K562 (cell line): Measurements from ENCODE around the gene RBAK. TPM values are rescaled to one million over a fixed set of nuclear protein-coding genes. Genes with fewer than 3 reads are reported as not detected.

ENCODE experiments used
- ATAC-seq: fragments of 200-7000 bp; cut with Tn5 transposase; 3 replicates; pipeline ENCODE4 v1.9.1; 2020; ENCODE audit warnings: moderate library complexity
- BruUV-seq: library from RNA; stranded (reverse); fragments of 400-500 nt; replicated peaks from 2 replicates; lab custom pipeline; 2021; lab: Mats Ljungman, UMichigan
- CTCF ChIA-PET: fragments of 300-600 bp; formaldehyde crosslinking; extraction: SDS; loops from one replicate; lab custom pipeline; 2021; ENCODE audit warnings: low intra/inter-chr PET ratio; lab: Yijun Ruan, JAX
- POLR2A ChIA-PET: fragments of 300-600, 350-650 bp; sonication (Branson Sonifier 250); formaldehyde crosslinking; extraction: SDS; loops from one replicate; lab custom pipeline; 2021; ENCODE audit warnings: antibody characterized with exemption, inconsistent platforms; lab: Yijun Ruan, JAX
- DNase-seq, 4 experiments: peaks; one replicate each; pipeline versions ENCODE4 v3.0.0 to v3.0.0-alpha.2; 2011 to 2018; ENCODE audit warnings: low spot score in 3 of 4, mixed read lengths in 3 of 4; ENCODE audit errors: extremely low read depth in 1 of 4
- FAIRE-seq: peaks from 2 replicates; lab custom pipeline; 2011; peaks lifted over from hg19 to GRCh38; lab: Jason Lieb, UNC
- H2AFZ ChIP-seq: 2 replicates; pipeline ENCODE4 v1.6.0; 2011; ENCODE audit warnings: low read depth, low read length, control low read depth, inconsistent platforms
- H3K27ac ChIP-seq: fragments of 200-600 bp; 3 replicates; pipeline ENCODE4 v1.8.0; 2011; ENCODE audit warnings: low read depth, mild to moderate bottlenecking, control low read depth, inconsistent platforms, low read length, moderate library complexity, mixed read lengths; ENCODE audit errors: extremely low read depth
- H3K27me3 ChIP-seq, 2 experiments: fragments of 300-600 bp in 1 of 2; 2 replicates in 1 of 2; 3 replicates in 1 of 2; pipeline versions ENCODE4 v1.6.0 to v1.8.0; 2011; ENCODE audit warnings: inconsistent platforms in 2 of 2, low read length in 2 of 2, mild to moderate bottlenecking in 1 of 2, mixed read lengths in 1 of 2, moderate library complexity in 1 of 2; ENCODE audit not compliant: control insufficient read depth in 2 of 2, insufficient read depth in 2 of 2
- H3K36me3 ChIP-seq: fragments of 300-600 bp; 3 replicates; pipeline ENCODE4 v1.8.0; 2011; ENCODE audit warnings: mild to moderate bottlenecking, low read length, inconsistent platforms; ENCODE audit not compliant: control insufficient read depth, insufficient read depth
- H3K4me1 ChIP-seq, 2 experiments: fragments of 200-600 bp in 1 of 2; replicated peaks in 1 of 2; 2 replicates in 1 of 2; 3 replicates in 1 of 2; pipeline versions ENCODE4 v1.5.1 to v1.8.0; 2011; ENCODE audit warnings: inconsistent platforms in 2 of 2, low read length in 2 of 2, mild to moderate bottlenecking in 1 of 2, mixed read lengths in 1 of 2, moderate library complexity in 1 of 2; ENCODE audit not compliant: control insufficient read depth in 2 of 2, insufficient read depth in 2 of 2
- H3K4me2 ChIP-seq: 2 replicates; pipeline ENCODE4 v1.6.1; 2011; ENCODE audit warnings: low read length, control low read depth, inconsistent platforms, mixed read lengths; ENCODE audit not compliant: insufficient read depth
- H3K4me3 ChIP-seq: fragments of 200-600 bp; sonication (generic), shearing (Covaris generic); 2 replicates; pipeline ENCODE4 v1.5.1; 2016; ENCODE audit warnings: control low read depth, inconsistent platforms
- H3K79me2 ChIP-seq: fragments of 200-600 bp; 3 replicates; pipeline ENCODE4 v1.8.0; 2011; ENCODE audit warnings: low read length, inconsistent platforms; ENCODE audit not compliant: control insufficient read depth, insufficient read depth
- H3K9ac ChIP-seq, 2 experiments: 2 replicates each; pipeline versions ENCODE4 v1.6.0 to v1.6.1; 2011; ENCODE audit warnings: low read depth in 2 of 2, low read length in 2 of 2, control low read depth in 1 of 2, inconsistent platforms in 1 of 2, mild to moderate bottlenecking in 1 of 2, mixed read lengths in 1 of 2; ENCODE audit not compliant: insufficient read depth in 1 of 2
- H3K9me1 ChIP-seq: one replicate; pipeline ENCODE4 v1.6.0; 2011; ENCODE audit warnings: inconsistent platforms, mild to moderate bottlenecking, low read length, moderate library complexity; ENCODE audit not compliant: control insufficient read depth, insufficient read depth
- H3K9me3 ChIP-seq: replicated peaks from 2 replicates; pipeline ENCODE4 v1.5.1; 2011; ENCODE audit warnings: low read depth, low read length, inconsistent platforms; ENCODE audit not compliant: control insufficient read depth, insufficient read depth
- H4K20me1 ChIP-seq: replicated peaks from 2 replicates; pipeline ENCODE4 v1.6.1; 2011; ENCODE audit warnings: low read length, inconsistent platforms, mixed read lengths; ENCODE audit not compliant: control insufficient read depth, insufficient read depth
- HMG20B ChIP-seq: fragments of 250-450 bp; sonication (Bioruptor Pico); IDR thresholded peaks from 2 replicates; pipeline ENCODE4 v1.5.0; 2021; ENCODE audit warnings: mild to moderate bottlenecking
- JUND ChIP-seq, 2 experiments: IDR thresholded peaks; 2 replicates in 1 of 2; 3 replicates in 1 of 2; pipeline ENCODE4 v1.6.1; 2011; ENCODE audit warnings: borderline replicate concordance in 2 of 2, low read depth in 2 of 2, low read length in 2 of 2, improper control_type of control experiment in 1 of 2, missing biosample characterization in 1 of 2, missing genetic modification characterization in 1 of 2, missing genetic modification reagents in 1 of 2
- MTF1 ChIP-seq: fragments of 250-450 bp; sonication (Bioruptor Pico); IDR thresholded peaks from 2 replicates; pipeline ENCODE4 v1.9.0; 2021; ENCODE audit warnings: moderate library complexity, mild to moderate bottlenecking, inconsistent platforms, borderline replicate concordance
- NFYB ChIP-seq: IDR thresholded peaks from 2 replicates; pipeline ENCODE4 v1.6.1; 2011; ENCODE audit warnings: mild to moderate bottlenecking, moderate library complexity; ENCODE audit not compliant: insufficient read length; ENCODE audit errors: extremely low read depth
- NONO ChIP-seq, 2 experiments: fragments of 200-400 bp in 1 of 2; fragments of 450-650 bp in 1 of 2; formaldehyde crosslinking in 1 of 2; IDR thresholded peaks; 2 replicates each; pipeline ENCODE4 v1.6.1; 2017; ENCODE audit warnings: low read depth in 2 of 2, mild to moderate bottlenecking in 2 of 2, moderate library complexity in 2 of 2, low read length in 1 of 2
- NR2F6 ChIP-seq: fragments of 450-650 bp; formaldehyde crosslinking; IDR thresholded peaks from 2 replicates; pipeline ENCODE4 v1.4.0; 2020; ENCODE audit warnings: mild to moderate bottlenecking
- PPARD ChIP-seq: fragments of 250-450 bp; sonication (Bioruptor Pico); IDR thresholded peaks from 2 replicates; pipeline ENCODE4 v1.8.0; 2022; ENCODE audit warnings: inconsistent platforms, mild to moderate bottlenecking, moderate library complexity
- TARDBP ChIP-seq: fragments of 450-650 bp; IDR thresholded peaks from 2 replicates; pipeline ENCODE4 v1.6.1; 2016
- TBP ChIP-seq: optimal IDR thresholded peaks from 2 replicates; pipeline ENCODE3; 2011; ENCODE audit warnings: low read depth, low read length, improper control_type of control experiment
- TCF7 ChIP-seq: sonication (generic); IDR thresholded peaks from 2 replicates; pipeline ENCODE4 v1.6.1; 2016; ENCODE audit warnings: antibody characterized with exemption, borderline replicate concordance
- ZNF41 ChIP-seq: fragments of 250-450 bp; sonication (Bioruptor Pico); conservative IDR thresholded peaks from 2 replicates; pipeline ENCODE4 v1.4.0; 2020; ENCODE audit warnings: mild to moderate bottlenecking
- ZNF584 ChIP-seq: fragments of 200-800 bp; sonication (Bioruptor generic); IDR thresholded peaks from 2 replicates; pipeline ENCODE4 v1.6.1; 2016; ENCODE audit warnings: low read depth, mild to moderate bottlenecking, missing genetic modification characterization, missing compliant biosample characterization
- WGBS: fragments of 100-300 bp; shearing (Covaris generic); methylation state at CpG from one replicate; pipeline ENCODE4 v1.1.6; 2016; ENCODE audit warnings: low coverage, mixed read lengths; ENCODE audit not compliant: insufficient coverage; ENCODE audit errors: missing lambda C conversion rate; 5-methylcytosine and 5-hydroxymethylcytosine counted together
- in situ Hi-C: fragments of 300-500 bp; cut with MboI; formaldehyde crosslinking; loops from 4 replicates; pipeline ENCODE4 v1.15.0; 2018; ENCODE audit warnings: inconsistent platforms, mixed read lengths
- intact Hi-C: fragments of 100-400 bp; cut with micrococcal nuclease; formaldehyde crosslinking; loops from 2 replicates; pipeline ENCODE4 v1.14.2; 2022
- polyA plus RNA-seq, 8 experiments: library from polyadenylated mRNA; depleted of rRNA in 4 of 8; stranded (reverse) in 5 of 8; unstranded in 3 of 8; fragments of >200 nt; fragmentation: Nextera tagmentation in 2 of 8; fragmentation: Illumina TruSeq in 1 of 8; extraction: Ambion mirVana in 2 of 8; extraction: Trizol in 1 of 8; gene quantifications; 2 replicates each; pipeline versions ENCODE4 v1.2.1 to v1.2.3, GENCODE V29; 2011 to 2014; ENCODE audit warnings: inconsistent platforms in 1 of 8, missing spikeins in 1 of 8
- total RNA-seq, 7 experiments: library from RNA; depleted of rRNA in 6 of 7; stranded (reverse); fragments of >200 nt in 6 of 7; fragmentation: Illumina TruSeq in 2 of 7; extraction: Trizol in 2 of 7; gene quantifications; 2 replicates each; pipeline versions ENCODE4 v1.2.1 to v1.2.3, GENCODE V29; 2011 to 2021; ENCODE audit warnings: low replicate concordance in 1 of 7
- TF ChIP-seq, protein P1 (sequence below): fragments of 450-650 bp; IDR thresholded peaks from 2 replicates; pipeline ENCODE4 v1.6.1; 2014; ENCODE audit warnings: low read depth, mild to moderate bottlenecking, moderate library complexity, borderline replicate concordance
- TF ChIP-seq, protein P2 (sequence below): fragments of 450-650 bp; formaldehyde crosslinking; IDR thresholded peaks from 2 replicates; pipeline ENCODE4 v1.4.0; 2022; ENCODE audit warnings: mild to moderate bottlenecking, moderate library complexity
- TF ChIP-seq, protein P3 (sequence below): fragments of 450-650 bp; IDR thresholded peaks from 2 replicates; pipeline ENCODE4 v1.6.1; 2017; ENCODE audit warnings: antibody characterized with exemption

The RBAK gene
- total and polyA plus RNA-seq, 9 of the 15 experiments (the other 6 are each of a cell fraction or from before 2014, with no cell fraction given), result 2.7 to 13.2 (median 10.1) TPM

DNA sequence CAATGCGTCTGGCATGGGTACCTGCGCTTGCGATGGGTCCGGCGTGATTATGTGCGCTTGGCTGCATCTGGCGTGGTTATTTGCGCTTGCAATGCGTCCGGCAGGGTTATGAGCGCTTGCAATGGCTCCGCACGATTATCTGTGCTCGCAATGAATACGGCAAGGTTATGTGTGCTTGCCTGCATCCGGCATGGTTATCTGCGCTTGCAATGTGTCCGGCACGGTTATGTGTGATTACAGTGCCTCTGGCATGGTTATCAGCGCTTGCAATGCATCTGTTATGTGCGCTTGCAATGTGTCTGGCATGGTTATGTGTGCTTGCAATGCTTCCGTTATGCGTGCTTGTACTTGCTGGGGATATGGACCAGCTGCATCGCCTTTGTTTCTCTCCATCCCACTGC lies 37.7 kb downstream of the RBAK start:
- peak overlapping the region; percentile 43; the same call in 1 of the 2 replicates for H3K4me2 ChIP-seq
- H3K9ac ChIP-seq, result peak overlapping the region in 1 of 2 experiments; percentile 43; a peak in 1 of 4 replicates
- H3K4me1 ChIP-seq, result peaks cover 14 to 18% of the 10 kb centered on the region in 2 experiments; a peak in 3 of 5 replicates
- peaks cover 3% of the 10 kb centered on the region; the same call in 1 of the 2 replicates for H4K20me1 ChIP-seq
- WGBS, result 0% methylated on average over 22 of the region's 24 CpGs
- peaks cover 0 to 14% of the 10 kb centered on the region in 2 experiments; a peak in 2 of 5 replicates for H3K27me3 ChIP-seq
- no peak overlapping the region for H3K27ac ChIP-seq
- CTCF ChIA-PET, result interaction anchor here (2.5 kb wide), 1 partner anchor 286 kb away, joined by 9 read pairs; no protein-coding TSS in a partner anchor
- FAIRE-seq (peak; percentile 97), ATAC-seq (peak; percentile 80), DNase-seq (peak in 3 of 4 experiments; percentile 39 to 84 (median 51))
- POLR2A ChIA-PET, result interaction anchor here (0.6 kb wide), 1 partner anchor 267 kb away, joined by 3 read pairs; no protein-coding TSS in a partner anchor
- no peak overlapping the region for H2AFZ ChIP-seq
- H3K4me3 ChIP-seq, result no peak overlapping the region
- H3K36me3 ChIP-seq, result no peaks in the 10 kb centered on the region
- intact Hi-C loops, result no loop called here
- no peaks in the 10 kb centered on the region for H3K9me1 ChIP-seq
- in situ Hi-C loops, result loop anchor here (10.0 kb wide), 1 partner anchor 289 kb away; no protein-coding TSS in a partner anchor
- H3K9me3 ChIP-seq, result no peaks in the 10 kb centered on the region
- H3K79me2 ChIP-seq, result no peaks in the 10 kb centered on the region
- no TSS peak for BruUV-seq
- TF ChIP-seq NFYB, result no peak
- TF ChIP-seq, protein P1, sequence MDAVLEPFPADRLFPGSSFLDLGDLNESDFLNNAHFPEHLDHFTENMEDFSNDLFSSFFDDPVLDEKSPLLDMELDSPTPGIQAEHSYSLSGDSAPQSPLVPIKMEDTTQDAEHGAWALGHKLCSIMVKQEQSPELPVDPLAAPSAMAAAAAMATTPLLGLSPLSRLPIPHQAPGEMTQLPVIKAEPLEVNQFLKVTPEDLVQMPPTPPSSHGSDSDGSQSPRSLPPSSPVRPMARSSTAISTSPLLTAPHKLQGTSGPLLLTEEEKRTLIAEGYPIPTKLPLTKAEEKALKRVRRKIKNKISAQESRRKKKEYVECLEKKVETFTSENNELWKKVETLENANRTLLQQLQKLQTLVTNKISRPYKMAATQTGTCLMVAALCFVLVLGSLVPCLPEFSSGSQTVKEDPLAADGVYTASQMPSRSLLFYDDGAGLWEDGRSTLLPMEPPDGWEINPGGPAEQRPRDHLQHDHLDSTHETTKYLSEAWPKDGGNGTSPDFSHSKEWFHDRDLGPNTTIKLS, result no peak
- 0 out of 2 replicates have a peak, but pooled peaks have one; percentile 48 for TF ChIP-seq ZNF584
- TF ChIP-seq NONO (IDR thresholded peaks at IDR 0.05; ENCODE audit: low read depth in 2 of 2, low read length in 1 of 2), result no peak
- no peak for TF ChIP-seq TBP
- no peak for TF ChIP-seq TCF7
- no peak for TF ChIP-seq ZNF41 (CRISPR knock-in tag)
- TF ChIP-seq JUND (IDR thresholded peaks at IDR 0.05; ENCODE audit: borderline replicate concordance, low read depth, low read length), result 0 out of 2 replicates have a peak, but pooled peaks have one; percentile 6
- no peak for TF ChIP-seq JUND (tag; IDR thresholded peaks at IDR 0.05; ENCODE audit: borderline replicate concordance, low read depth, low read length)
- no peak for TF ChIP-seq NR2F6 (CRISPR knock-in tag)
- TF ChIP-seq, protein P2, sequence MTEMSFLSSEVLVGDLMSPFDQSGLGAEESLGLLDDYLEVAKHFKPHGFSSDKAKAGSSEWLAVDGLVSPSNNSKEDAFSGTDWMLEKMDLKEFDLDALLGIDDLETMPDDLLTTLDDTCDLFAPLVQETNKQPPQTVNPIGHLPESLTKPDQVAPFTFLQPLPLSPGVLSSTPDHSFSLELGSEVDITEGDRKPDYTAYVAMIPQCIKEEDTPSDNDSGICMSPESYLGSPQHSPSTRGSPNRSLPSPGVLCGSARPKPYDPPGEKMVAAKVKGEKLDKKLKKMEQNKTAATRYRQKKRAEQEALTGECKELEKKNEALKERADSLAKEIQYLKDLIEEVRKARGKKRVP (CRISPR knock-in tag), result no peak
- no peak for TF ChIP-seq MTF1 (CRISPR knock-in tag)
- no peak for TF ChIP-seq HMG20B (CRISPR knock-in tag)
- no peak for TF ChIP-seq PPARD (CRISPR knock-in tag)
- TF ChIP-seq, protein P3, sequence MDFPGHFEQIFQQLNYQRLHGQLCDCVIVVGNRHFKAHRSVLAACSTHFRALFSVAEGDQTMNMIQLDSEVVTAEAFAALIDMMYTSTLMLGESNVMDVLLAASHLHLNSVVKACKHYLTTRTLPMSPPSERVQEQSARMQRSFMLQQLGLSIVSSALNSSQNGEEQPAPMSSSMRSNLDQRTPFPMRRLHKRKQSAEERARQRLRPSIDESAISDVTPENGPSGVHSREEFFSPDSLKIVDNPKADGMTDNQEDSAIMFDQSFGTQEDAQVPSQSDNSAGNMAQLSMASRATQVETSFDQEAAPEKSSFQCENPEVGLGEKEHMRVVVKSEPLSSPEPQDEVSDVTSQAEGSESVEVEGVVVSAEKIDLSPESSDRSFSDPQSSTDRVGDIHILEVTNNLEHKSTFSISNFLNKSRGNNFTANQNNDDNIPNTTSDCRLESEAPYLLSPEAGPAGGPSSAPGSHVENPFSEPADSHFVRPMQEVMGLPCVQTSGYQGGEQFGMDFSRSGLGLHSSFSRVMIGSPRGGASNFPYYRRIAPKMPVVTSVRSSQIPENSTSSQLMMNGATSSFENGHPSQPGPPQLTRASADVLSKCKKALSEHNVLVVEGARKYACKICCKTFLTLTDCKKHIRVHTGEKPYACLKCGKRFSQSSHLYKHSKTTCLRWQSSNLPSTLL, result no peak
- TF ChIP-seq TARDBP, result no peak
